GM18861 (cell line): ENCODE results near the gene PCSK2.
A peak's percentile ranks its signal among the peaks of the same experiment; 100 is the strongest.

Experiments
- ATAC-seq: cut with Tn5 transposase; IDR thresholded peaks from one replicate; pipeline ENCODE4 v1.9.1; 2021; ENCODE audit not compliant: unreplicated experiment

Gene PCSK2

DNA sequence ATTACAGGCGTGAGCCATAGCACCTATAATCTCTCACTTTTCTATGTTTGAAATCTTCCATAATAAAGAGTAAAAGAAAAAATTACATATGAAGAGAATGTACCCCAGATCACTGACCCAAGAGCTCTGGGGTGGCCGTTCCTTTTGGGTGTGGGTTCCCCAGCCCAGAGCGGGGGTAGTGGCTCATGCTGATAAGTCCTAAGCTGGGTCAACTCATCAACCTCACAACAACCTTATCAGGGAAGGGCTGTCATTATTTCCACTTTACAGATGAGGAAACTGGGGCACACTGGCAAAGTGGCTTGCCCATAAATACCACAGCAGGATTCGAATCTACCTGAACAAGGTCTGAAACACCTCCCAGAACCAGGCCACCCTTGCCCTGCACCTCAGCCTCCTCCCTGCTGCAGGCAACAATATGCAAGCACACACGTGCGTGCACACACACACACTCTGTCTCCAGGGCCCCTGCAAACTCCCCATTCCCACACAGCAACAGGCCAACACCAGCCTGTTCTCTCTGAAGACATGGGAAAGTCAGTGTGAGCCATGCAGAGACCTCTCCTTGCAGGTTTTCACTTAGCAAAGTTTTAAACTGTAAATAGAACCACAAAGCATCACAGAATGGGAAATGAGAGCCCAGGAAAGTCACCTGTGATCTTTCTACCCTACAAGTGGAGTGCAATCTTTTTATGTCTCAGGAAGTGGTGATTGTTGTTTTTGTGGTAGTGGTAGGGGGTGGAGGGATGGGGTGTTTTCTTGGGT lies 276.6 kb downstream of the PCSK2 start:
- no peak for ATAC-seq

DNA sequence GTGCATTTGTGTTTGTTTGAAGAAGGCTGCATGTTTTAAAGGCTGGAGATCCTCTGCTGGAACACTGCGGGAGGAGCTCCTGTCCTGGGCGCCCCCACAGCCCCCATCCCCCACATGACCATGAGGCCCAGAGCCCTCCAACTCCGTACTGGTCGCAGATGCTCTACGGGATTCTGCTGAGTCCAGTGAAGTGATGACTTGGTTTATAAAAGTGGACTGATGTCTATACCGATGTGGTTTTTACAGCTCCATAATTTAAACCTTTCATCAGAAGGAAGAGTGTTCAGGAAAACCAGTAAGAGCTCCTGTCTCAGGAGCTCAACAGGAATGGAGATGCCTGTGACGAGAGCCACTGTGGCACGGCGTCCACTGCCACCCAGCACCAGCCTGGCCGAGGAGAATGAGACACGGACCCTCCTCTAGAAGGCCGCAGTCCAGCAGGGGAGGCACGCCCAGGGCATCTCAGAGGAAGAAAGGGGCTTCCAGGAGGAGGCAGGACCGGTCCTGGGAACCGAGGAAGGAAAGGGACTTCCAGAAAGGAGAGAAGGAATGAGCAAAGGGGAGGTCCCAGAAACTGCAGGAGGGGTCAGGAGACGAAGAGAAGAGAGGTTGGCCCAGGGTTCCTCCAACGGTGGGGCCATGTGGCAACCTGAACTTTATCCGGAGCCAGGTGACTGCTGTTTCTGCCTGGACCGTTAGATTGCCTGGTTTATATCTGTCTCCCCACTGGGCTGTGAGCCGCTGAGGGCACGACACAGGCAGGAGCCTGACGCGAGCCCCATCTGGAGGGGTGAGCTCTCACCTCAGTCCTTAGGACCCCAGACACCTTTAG lies 277.4 kb downstream of the PCSK2 start:
- ATAC-seq, result peak; percentile 20

DNA sequence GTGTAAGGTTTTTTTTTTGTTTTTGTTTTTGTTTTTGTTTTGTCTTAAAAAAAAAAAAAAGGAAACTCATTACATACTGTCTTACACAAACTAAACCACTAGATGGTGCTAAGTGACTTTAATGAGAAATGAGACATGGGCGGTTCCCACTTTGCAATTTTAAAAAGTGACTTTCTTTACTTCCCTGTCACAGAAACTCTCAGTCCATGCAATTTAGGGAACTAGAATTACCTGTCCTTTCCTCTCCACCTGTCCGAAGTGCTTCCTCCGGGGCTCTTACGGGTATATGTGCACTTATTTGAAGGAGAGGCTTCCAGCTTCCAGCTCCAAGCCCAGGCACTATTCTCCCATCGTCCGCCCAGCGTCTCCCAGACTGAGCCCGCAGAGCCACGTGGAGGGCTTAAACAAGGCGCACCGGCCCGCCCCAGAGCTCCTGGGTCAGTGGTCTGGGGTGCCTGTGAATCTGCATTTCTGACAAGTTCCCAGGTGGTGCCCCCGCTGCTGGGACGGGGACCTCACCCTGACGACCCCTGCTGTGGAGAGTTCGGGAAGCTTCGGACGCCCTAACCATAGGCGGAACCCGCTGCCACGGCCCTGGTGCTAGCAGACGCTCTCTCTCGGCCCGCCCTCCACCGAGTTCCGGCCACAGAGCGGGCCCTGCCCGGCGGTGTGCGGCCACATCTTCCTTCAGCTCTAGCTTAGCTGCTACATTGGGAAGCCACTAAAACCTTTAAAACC lies 278.2 kb downstream of the PCSK2 start:
- peak; percentile 62 for ATAC-seq

DNA sequence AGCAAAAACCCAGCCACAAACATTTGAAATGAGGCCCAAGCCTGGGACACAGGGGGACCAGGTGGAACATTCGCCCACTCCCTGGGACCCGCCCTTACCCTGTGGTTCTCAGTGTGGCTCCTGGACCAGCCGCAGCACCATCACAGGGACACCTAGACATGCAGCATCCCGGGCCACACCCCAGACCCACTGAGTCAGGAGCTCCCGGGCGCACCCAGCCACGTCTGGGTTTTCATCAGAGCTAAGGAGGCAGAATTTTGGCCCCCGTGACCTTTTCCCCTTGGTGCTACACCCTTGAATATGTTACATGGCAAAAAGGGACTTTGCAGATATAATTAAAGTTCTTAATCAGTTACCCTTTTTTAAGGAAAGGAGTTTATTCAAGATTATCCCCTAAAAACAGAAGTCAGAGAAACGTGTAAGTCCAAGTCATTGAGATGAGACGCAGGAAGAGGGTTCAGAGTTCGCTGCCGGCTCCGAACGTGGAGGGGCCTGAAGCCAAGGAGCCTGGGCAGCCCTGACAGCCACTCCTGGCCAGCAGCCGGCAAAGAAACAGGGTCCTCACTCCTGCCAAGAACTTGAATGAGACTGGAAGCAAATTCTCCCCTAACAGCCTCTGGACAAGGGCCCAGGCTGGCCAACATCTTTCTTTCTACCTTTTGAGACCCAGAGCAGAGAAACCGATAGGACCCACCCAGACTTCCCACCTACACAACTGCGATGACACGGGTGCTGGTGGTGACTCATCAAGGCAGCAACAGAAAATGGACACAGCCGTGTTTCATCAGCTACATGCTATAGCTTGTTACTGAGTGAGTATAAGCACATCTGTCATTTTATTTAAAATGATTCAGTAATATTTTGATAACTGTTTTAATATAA lies 279.0 kb downstream of the PCSK2 start:
- no peak for ATAC-seq

DNA sequence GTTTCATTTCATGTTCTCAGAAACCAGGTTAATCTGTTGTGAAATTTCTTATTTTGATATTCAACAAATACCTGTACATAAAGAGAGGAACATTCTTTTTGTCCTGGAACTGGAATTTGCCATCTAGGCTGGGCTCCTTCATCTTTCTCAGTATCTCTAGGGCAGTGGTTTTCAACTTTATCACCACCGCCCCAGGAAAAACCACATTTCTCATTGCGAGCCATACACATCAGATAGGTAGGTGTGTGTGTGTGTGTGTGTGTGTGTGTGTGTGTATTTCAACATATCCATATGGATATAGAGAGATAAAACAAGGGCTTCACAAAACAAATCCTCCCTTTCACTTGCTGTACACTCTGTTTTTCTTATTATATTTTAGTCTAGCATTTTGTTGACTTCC lies 280.2 kb downstream of the PCSK2 start:
- ATAC-seq, result no peak

DNA sequence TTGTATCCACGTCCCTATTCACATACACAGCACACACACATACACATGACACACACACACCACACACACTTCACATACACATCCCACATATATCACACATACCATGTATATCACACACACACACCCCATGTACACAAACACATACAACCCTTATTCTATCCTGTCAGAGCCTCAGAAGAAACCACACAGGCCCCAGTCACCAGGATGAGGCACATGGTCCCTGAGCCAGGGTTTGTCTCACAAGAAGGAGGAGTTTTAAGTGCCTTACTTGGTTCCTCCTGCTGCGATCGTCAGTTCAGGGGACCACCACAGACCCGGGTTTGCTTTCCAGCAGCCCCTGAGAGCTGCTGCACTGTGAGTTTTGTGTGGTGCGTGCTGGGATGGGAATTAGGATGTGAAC lies 280.7 kb downstream of the PCSK2 start:
- no peak for ATAC-seq

- ATAC-seq, result no peak
These were observed 281.9 kb downstream of the PCSK2 start for GRCh38 chr20:17508756-17509155.

- ATAC-seq, result no peak
These were observed 283.7 kb downstream of the PCSK2 start for GRCh38 chr20:17510548-17510947.

GRCh38 chr20:17511401-17511800 lies 284.6 kb downstream of the PCSK2 start:
- no peak for ATAC-seq

DNA sequence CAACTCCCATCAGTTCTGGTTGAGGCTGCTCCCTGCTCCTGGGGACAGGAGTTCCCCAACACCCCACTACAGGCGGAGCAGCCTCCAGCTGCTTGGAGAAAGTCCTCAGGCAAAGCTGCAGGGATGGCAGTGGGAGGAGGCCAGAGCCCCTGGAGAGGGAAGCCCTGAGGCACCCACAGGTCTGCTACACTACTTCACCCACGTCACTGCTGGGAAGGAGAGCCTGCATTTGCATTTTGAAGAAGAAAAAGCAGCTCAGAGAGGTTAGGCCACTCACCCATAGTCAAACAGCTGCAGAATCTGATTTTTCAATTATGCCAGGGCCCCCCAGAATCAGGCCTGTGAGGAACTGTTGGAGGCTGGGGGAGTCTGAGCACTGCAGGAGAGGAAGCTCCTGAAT lies 287.1 kb downstream of the PCSK2 start:
- ATAC-seq, result no peak

DNA sequence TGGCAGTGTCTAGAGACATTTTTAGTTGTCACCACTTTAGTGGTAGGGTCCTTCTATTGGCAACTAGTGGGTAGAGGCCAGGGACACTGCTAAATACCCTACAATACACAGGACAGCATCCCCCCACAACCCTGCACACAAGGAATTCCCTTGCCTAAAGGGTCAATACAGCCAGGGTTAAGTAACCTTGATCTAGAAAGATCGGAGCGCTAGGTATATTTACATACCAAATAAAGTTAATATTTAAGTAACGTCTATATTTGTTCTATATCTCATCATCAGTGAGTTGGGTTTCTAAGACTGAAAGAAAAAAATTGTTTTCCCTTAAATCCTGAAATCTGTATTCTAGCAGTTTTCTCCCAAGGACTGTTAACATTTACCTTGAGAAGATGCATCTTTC lies 288.2 kb downstream of the PCSK2 start:
- no peak for ATAC-seq

DNA sequence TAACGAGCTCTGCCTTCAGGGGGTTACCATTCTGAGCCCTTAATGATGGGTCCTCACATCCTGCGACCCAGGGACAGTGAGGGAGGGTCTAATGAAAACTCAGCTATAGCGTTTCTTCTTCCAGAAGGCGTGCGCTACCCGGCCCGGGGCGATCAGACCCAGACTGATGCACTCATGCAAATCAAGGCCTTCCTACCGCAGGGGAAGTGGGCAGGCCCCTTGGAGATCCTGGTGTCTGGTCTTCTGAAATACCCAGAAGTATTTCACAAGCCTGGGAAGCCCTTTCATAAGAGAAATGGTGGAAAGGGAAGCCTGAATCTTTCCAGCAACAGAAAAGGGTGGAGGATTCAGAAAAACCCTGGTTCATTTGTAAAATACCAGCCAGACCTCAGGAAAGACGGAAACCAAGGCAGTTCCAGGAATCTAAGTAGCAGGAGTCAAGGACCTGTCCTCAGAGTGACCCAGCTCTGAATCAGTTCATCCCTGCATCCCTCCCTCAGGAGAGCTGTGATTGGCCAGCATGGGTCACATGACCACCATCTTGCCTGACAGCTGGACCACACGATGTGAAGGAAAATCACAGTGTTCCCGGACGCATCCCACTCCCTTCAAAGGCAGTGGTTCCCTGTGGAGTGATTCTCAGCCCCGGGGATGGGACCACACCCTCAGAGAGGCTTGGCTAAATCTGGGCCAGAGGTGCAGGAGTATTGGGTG lies 291.7 kb downstream of the PCSK2 start:
- ATAC-seq, result no peak

DNA sequence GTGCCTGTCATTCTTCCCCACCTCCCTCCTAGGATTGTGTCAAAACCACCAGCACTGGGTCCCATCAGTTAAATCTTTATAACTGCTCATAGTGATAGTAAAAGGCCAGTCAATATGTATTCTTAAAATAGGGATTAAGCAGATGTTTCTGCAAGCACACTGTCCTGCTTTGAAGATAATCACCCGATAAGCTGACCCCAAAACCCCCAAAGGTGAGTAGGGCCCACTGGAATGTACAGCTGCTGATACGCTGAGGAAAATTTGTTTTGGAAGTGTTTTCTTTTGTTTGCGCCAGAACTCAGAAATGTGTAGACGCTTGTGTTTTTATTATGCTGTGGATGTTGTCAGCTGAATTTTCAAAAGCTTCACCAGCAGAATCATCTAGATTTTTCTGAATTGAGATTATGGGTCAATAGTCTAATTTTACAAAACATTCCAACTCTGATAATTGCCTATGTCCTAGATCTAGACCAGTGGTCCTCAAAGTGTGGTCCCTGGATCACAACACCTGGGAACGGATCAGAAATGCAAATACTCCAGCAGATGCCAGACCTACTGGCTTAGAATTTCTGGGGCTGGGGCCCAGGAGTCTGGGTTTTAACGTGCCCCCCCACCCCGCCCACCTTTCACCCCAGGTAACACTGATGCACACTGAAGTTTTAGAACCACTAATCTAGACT lies 292.9 kb downstream of the PCSK2 start:
- no peak for ATAC-seq

DNA sequence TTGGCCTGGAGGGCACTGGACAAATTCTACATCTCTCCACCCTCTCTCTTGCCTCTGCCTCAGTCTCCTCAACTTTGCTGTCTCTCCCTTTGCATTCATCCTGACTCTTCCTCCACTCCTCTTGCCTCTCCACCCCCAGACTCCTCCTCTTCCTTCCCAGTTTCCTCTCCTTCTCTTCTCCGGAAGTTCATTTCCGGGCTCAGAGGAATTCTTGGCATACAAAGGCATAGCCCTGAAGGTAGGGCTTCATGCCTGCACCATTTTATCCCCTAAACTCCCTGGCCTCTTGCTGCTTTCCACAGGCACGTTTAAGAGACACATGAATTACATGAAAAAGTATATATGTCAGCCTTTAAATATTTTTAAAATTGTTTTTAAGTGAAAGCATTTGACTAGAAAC lies 293.7 kb downstream of the PCSK2 start:
- ATAC-seq, result no peak

- ATAC-seq, result no peak
These were observed 295.7 kb downstream of the PCSK2 start for GRCh38 chr20:17522528-17522927.

DNA sequence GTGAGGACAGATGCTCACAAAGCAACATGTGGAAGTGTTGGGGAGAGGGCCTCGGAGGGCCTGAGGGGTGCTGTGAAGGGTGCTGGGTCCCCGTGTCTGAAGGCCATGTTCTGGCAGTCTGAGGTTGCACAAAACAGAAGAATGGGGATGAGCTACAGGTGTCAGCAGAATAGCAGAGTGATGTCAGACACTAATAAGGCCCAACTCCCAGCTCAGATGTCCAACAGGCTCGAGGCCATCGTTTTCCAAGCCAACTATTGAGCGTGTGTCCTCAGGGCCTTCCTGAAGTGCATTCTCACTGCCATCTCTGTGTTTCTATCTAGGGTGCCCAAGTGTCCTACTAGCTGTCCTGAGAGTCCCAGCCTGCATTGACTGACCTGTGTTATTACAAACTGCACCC lies 296.5 kb downstream of the PCSK2 start:
- no peak for ATAC-seq

GRCh38 chr20:17524560-17524959 lies 297.7 kb downstream of the PCSK2 start:
- ATAC-seq, result no peak

GRCh38 chr20:17525132-17525531 lies 298.3 kb downstream of the PCSK2 start:
- ATAC-seq, result no peak

- peak; percentile 63 for ATAC-seq
These were observed 298.8 kb downstream of the PCSK2 start for GRCh38 chr20:17525650-17526049.

- no peak for ATAC-seq
These were observed 302.7 kb downstream of the PCSK2 start for GRCh38 chr20:17529586-17529985.
